ENCODE data around the gene TNFSF4. TPM values are rescaled to one million over a fixed set of nuclear protein-coding genes. Genes with fewer than 3 reads are reported as not detected.

The TNFSF4 gene
- polyA plus RNA-seq, 1 donor from 2014 or later: 1.0 TPM

- no peaks in the 10 kb centered on the region for H3F3A ChIP-seq (ENCODE audit: insufficient read depth, low read length, poor library complexity, severe bottlenecking)
- no peak overlapping the region for H2AFZ ChIP-seq (ENCODE audit: low read depth, low read length)
- no peak overlapping the region for H3K9ac ChIP-seq (ENCODE audit: low read length)
- no peaks in the 10 kb centered on the region for H3K36me3 ChIP-seq (ENCODE audit: insufficient read depth, low read length)
- H3K27me3 ChIP-seq (ENCODE audit: insufficient read depth, low read depth, low read length): no peaks in the 10 kb centered on the region
- no peaks in the 10 kb centered on the region for H3K79me2 ChIP-seq (replicated peaks; ENCODE audit: insufficient read depth, low read length)
- H3K9me2 ChIP-seq (ENCODE audit: insufficient read depth, low read length): no peaks in the 10 kb centered on the region
- H3K4me2 ChIP-seq (ENCODE audit: low read length): no peak overlapping the region
- no peak overlapping the region for H3K27ac ChIP-seq (ENCODE audit: low read length)
- H4K20me1 ChIP-seq (ENCODE audit: insufficient read depth): no peaks in the 10 kb centered on the region
- TF ChIP-seq RAD21 (conservative IDR thresholded peaks at IDR 0.05) (no peak), POLR2AphosphoS5 (IDR thresholded peaks at IDR 0.05) (no peak), SMC3 (conservative IDR thresholded peaks at IDR 0.05; ENCODE audit: poor library complexity) (no peak), MXI1 (conservative IDR thresholded peaks at IDR 0.05; ENCODE audit: poor library complexity, severe bottlenecking) (no peak), REST (IDR thresholded peaks at IDR 0.05; ENCODE audit: borderline replicate concordance) (no peak), EZH2 (IDR thresholded peaks at IDR 0.05; ENCODE audit: borderline replicate concordance, insufficient read depth, low read length, poor library complexity, severe bottlenecking) (no peak), EP300 (conservative IDR thresholded peaks at IDR 0.05; ENCODE audit: poor library complexity, severe bottlenecking) (no peak), TAF1 (IDR thresholded peaks at IDR 0.05; ENCODE audit: low read depth) (no peak)
- H3K4me3 ChIP-seq (ENCODE audit: low read length): no peak overlapping the region
- H3K9me3 ChIP-seq (ENCODE audit: low read length): no peaks in the 10 kb centered on the region
Measured at GRCh38 chr1:173241528-173242347, 34.6 kb upstream of the TNFSF4 start.

DNA sequence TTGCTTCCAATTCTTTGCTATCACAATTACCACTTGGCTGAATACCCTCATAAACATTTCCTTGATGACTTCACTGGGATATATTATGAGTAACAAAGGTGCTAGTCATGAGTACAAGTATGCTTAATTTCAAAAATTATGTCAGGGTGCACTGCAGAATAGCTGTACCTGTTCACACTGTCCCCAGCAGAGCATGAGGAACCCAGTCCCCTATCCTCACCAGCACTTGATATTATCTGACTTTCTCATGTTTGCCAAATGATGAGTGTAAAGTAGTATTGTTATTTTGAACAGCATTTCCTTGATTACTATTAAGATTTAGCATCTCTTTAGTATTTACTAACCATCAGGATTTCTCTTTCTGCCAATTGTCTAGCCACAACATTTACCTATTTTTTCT lies 33.5 kb upstream of the TNFSF4 start:
- no peaks in the 10 kb centered on the region for H3K9me2 ChIP-seq (ENCODE audit: insufficient read depth, low read length)
- no peak overlapping the region for H3K9ac ChIP-seq (ENCODE audit: low read length)
- no peaks in the 10 kb centered on the region for H4K20me1 ChIP-seq (ENCODE audit: insufficient read depth)
- no peaks in the 10 kb centered on the region for H3K79me2 ChIP-seq (replicated peaks; ENCODE audit: insufficient read depth, low read length)
- no peaks in the 10 kb centered on the region for H3F3A ChIP-seq (ENCODE audit: insufficient read depth, low read length, poor library complexity, severe bottlenecking)
- no peaks in the 10 kb centered on the region for H3K9me3 ChIP-seq (ENCODE audit: low read length)
- TF ChIP-seq MXI1 (conservative IDR thresholded peaks at IDR 0.05; ENCODE audit: poor library complexity, severe bottlenecking) (no peak), EP300 (conservative IDR thresholded peaks at IDR 0.05; ENCODE audit: poor library complexity, severe bottlenecking) (no peak), REST (IDR thresholded peaks at IDR 0.05; ENCODE audit: borderline replicate concordance) (no peak), SMC3 (conservative IDR thresholded peaks at IDR 0.05; ENCODE audit: poor library complexity) (no peak), RAD21 (conservative IDR thresholded peaks at IDR 0.05) (no peak)
- TF ChIP-seq, protein P1, sequence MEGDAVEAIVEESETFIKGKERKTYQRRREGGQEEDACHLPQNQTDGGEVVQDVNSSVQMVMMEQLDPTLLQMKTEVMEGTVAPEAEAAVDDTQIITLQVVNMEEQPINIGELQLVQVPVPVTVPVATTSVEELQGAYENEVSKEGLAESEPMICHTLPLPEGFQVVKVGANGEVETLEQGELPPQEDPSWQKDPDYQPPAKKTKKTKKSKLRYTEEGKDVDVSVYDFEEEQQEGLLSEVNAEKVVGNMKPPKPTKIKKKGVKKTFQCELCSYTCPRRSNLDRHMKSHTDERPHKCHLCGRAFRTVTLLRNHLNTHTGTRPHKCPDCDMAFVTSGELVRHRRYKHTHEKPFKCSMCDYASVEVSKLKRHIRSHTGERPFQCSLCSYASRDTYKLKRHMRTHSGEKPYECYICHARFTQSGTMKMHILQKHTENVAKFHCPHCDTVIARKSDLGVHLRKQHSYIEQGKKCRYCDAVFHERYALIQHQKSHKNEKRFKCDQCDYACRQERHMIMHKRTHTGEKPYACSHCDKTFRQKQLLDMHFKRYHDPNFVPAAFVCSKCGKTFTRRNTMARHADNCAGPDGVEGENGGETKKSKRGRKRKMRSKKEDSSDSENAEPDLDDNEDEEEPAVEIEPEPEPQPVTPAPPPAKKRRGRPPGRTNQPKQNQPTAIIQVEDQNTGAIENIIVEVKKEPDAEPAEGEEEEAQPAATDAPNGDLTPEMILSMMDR (IDR thresholded peaks at IDR 0.05; ENCODE audit: poor library complexity, severe bottlenecking): no peak
- no peaks in the 10 kb centered on the region for H3K27me3 ChIP-seq (ENCODE audit: insufficient read depth, low read depth, low read length)
- H3K4me3 ChIP-seq (ENCODE audit: low read length): no peak overlapping the region
- H3K36me3 ChIP-seq (ENCODE audit: insufficient read depth, low read length): no peaks in the 10 kb centered on the region
- no peak overlapping the region for H3K4me2 ChIP-seq (ENCODE audit: low read length)
- H2AFZ ChIP-seq (ENCODE audit: low read depth, low read length): no peak overlapping the region
- H3K27ac ChIP-seq (ENCODE audit: low read length): no peak overlapping the region
